ENCODE data around the gene DUS4L.

GRCh38 chr7:107551936-107552335 is 11.8 kb upstream of the DUS4L start:
- TF ChIP-seq CTCF (IDR thresholded peaks at IDR 0.05; ENCODE audit: low read depth, low read length) = no peak
- TF ChIP-seq EZH2phosphoT487 (IDR thresholded peaks at IDR 0.05; ENCODE audit: low read depth) = no peak
